ENCODE data around the gene KRTAP9-1.

DNA sequence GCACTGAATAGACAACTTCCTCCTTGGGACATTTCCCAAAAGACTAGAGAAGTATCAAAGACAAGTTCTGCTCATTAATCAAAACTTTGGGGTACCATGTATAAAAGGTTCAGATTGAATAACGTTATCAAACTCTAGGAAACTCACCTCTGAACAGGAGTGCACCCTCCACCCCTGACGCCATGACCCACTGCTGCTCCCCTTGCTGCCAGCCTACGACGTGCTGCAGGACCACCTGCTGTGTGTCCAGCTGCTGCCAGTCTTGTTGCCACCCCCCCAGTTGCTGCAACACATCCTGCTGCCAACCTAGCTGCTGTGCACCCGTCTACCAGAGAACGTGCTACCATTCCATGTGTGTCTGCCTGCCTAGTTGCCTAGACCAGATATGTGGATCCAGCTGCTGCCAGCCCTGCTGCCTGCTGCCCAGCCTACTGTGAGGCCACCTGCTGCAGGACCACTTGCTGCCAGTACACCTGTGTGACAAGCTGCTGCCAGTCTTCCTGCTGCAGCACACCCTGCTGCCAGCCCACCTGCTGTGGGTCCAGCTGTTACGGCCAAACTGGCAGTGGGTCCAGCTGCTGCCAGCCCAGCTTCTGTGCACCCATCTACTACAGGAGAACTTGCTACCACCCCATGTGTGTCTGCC lies 23.0 kb downstream of the KRTAP9-1 start:
- TF ChIP-seq, protein P1, sequence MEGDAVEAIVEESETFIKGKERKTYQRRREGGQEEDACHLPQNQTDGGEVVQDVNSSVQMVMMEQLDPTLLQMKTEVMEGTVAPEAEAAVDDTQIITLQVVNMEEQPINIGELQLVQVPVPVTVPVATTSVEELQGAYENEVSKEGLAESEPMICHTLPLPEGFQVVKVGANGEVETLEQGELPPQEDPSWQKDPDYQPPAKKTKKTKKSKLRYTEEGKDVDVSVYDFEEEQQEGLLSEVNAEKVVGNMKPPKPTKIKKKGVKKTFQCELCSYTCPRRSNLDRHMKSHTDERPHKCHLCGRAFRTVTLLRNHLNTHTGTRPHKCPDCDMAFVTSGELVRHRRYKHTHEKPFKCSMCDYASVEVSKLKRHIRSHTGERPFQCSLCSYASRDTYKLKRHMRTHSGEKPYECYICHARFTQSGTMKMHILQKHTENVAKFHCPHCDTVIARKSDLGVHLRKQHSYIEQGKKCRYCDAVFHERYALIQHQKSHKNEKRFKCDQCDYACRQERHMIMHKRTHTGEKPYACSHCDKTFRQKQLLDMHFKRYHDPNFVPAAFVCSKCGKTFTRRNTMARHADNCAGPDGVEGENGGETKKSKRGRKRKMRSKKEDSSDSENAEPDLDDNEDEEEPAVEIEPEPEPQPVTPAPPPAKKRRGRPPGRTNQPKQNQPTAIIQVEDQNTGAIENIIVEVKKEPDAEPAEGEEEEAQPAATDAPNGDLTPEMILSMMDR (conservative IDR thresholded peaks at IDR 0.05; ENCODE audit: low read length) = no peak
- no peak for TF ChIP-seq EZH2phosphoT487 (IDR thresholded peaks at IDR 0.05; ENCODE audit: borderline replicate concordance)
